ENCODE measurements around the gene ASTN2.

The ASTN2 gene

GRCh38 chr9:116381350-116381749 is 1033.5 kb downstream of the ASTN2 start:
- H3K27me3 ChIP-seq (replicated peaks): no peaks in the 10 kb centered on the region
- no peak overlapping the region for H3K4me3 ChIP-seq (ENCODE audit: low read depth, low read length)
- TF ChIP-seq CTCF (IDR thresholded peaks at IDR 0.05; ENCODE audit: low read depth, low read length, missing control alignments): no peak
- no peak for DNase-seq
- peaks cover 85% of the 10 kb centered on the region for H3K36me3 ChIP-seq (replicated peaks)
- no peak overlapping the region for H3K27ac ChIP-seq
- in situ Hi-C loops (cut with HindIII; ENCODE audit: low pct_ligation_motif_present, low sequenced_read_pairs): no loop called here

GRCh38 chr9:116380496-116380995 is 1034.3 kb downstream of the ASTN2 start:
- in situ Hi-C loops (cut with HindIII; ENCODE audit: low pct_ligation_motif_present, low sequenced_read_pairs): no loop called here
- no peak overlapping the region for H3K4me3 ChIP-seq (ENCODE audit: low read depth, low read length)
- no peak for TF ChIP-seq CTCF (IDR thresholded peaks at IDR 0.05; ENCODE audit: low read depth, low read length, missing control alignments)
- peaks cover 77% of the 10 kb centered on the region for H3K36me3 ChIP-seq (replicated peaks)
- H3K27me3 ChIP-seq (replicated peaks): no peaks in the 10 kb centered on the region
- H3K27ac ChIP-seq: no peak overlapping the region
- no peak for DNase-seq

DNA sequence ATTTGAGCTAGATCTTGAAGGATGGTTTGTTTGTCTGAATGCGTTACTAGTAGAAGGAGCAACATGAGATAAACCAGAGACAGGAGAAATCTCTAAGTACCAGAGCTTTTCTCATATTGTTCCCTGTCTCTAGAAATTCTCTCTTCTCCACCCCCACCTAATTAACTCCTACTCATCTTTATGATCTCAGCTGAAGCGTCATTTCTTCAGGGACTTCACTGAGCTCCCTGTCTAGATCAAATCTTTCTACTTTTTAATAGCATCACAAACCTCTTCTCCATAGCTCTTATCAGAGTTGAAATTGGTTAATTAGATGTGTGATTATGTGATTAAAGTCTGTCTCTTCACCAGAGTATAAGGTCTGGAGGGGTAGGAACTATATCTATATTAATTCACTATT is 1035.0 kb downstream of the ASTN2 start:
- in situ Hi-C loops (cut with HindIII; ENCODE audit: low pct_ligation_motif_present, low sequenced_read_pairs): no loop called here
- Histone ChIP-seq H3K27ac (no peak overlapping the region), H3K27me3 (replicated peaks) (no peaks in the 10 kb centered on the region), H3K4me3 (ENCODE audit: low read depth, low read length) (no peak overlapping the region), H3K36me3 (replicated peaks) (peaks cover 76% of the 10 kb centered on the region)
- TF ChIP-seq CTCF (IDR thresholded peaks at IDR 0.05; ENCODE audit: low read depth, low read length, missing control alignments): no peak
- DNase-seq: no peak

DNA sequence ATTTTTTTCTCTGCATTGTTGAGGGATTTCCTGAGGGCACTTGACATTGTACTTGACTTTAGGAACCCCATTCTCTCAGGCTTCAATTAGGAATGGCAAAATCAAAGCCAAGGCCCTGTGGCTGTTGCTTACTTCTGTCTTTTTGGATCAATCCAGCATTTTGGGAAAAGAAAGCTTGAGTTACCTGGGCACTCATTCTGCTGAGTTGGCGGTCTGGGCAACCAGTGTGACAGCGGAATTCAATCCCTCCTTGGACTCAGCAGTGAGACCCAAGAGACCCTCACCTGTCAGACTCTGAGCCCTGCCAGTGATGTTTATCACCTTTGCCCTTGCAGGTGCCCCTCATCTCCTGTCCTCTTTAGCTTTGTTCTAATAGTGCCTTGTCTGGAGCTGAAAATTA is 1036.0 kb downstream of the ASTN2 start:
- Histone ChIP-seq H3K36me3 (replicated peaks) (peaks cover 79% of the 10 kb centered on the region), H3K27ac (no peak overlapping the region), H3K4me3 (ENCODE audit: low read depth, low read length) (no peak overlapping the region), H3K27me3 (replicated peaks) (no peaks in the 10 kb centered on the region)
- in situ Hi-C loops (cut with HindIII; ENCODE audit: low pct_ligation_motif_present, low sequenced_read_pairs): no loop called here
- no peak for DNase-seq
- no peak for TF ChIP-seq CTCF (IDR thresholded peaks at IDR 0.05; ENCODE audit: low read depth, low read length, missing control alignments)

GRCh38 chr9:116377179-116377798 is 1037.6 kb downstream of the ASTN2 start:
- H3K4me3 ChIP-seq (ENCODE audit: low read depth, low read length): no peak overlapping the region
- H3K36me3 ChIP-seq (replicated peaks): peaks cover 74% of the 10 kb centered on the region
- peak; percentile 63 for DNase-seq
- in situ Hi-C loops (cut with HindIII; ENCODE audit: low pct_ligation_motif_present, low sequenced_read_pairs): no loop called here
- no peak for TF ChIP-seq CTCF (IDR thresholded peaks at IDR 0.05; ENCODE audit: low read depth, low read length, missing control alignments)
- H3K27ac ChIP-seq: peak overlapping the region; percentile 40
- no peaks in the 10 kb centered on the region for H3K27me3 ChIP-seq (replicated peaks)

Data from brain microvascular endothelial cell (primary cell).